ENCODE results near the gene TAS2R41.
"Not testable (repeated sequence)": the region's sequence is repeated elsewhere in the genome, so short reads cannot be mapped to it uniquely, and the experiment has no call there.

The TAS2R41 gene

DNA sequence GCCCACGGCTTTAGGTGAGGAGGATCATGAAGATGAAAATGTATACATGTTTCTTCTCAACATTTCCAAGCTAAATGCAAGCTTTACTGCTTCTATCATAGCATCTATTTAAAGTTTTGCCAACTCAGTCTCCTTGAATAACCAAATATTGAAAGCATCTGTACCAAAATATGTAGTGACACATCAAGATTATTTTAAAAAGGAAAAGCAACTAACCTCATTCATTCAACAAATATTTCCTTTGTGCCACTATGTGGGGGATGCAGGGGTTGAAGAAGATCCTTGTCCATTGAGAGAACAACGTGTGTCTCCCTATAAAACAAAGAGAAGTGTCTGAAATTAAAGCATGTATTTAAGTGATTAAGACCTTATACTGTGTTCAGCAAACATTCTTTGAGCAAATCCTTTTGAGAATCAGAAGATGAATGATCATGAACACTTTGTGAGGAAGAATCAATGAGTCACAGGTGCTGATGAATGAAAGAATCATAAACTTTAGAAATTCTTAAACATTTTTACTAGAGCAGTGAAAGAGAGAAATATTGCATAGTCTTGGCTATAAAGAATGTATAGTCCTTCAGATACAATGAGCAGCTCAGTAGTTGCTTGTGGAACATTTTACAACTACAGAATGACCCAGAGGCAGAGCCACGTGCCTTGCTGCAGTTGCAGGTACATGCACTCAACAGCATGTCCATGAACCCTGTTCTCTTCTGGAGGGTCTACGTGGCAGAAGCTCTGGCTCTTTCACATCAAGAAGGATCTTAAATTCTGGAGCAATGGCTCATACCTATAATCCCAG, 20.5 kb upstream of the TAS2R41 start:
- no peak for DNase-seq (ENCODE audit: low spot score)

DNA sequence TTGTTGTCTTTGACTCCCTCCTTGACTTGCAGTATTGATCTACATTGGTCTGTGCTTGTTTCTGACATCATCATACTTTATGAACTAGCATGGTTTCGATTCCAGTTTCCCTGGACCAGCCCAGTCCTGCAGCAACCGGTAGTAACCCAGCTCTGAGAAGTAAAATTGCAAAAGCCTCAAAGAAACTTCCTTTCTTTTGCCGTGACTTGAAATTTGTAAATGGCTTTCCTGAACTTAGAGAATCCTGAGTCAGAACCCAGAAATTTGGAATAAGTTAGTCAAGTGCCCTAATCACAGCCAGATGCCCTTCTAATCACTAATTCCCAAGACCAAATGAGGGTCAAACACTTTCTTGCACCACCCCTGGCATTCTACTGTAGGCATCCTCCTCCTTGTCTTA, 19.4 kb upstream of the TAS2R41 start:
- DNase-seq (ENCODE audit: low spot score), result no peak

DNA sequence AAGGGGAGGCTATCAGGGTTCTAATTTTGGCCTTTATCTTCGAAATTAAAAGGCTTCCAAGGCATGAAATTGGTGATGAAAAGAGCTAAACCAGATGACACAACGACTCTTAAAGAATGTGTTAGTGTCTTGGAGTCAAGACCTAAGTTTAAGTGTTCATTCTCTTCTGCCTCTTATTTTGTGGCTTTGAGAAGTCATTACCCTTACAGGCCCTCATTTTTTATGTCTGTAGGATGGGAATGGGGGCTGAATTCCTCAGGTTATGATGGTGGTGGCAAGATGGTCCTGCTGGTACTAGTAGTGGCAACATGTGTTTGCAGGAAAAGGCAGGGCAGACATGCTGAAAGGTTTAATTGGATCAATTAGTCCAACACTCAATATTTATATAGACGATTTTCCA, 19.0 kb upstream of the TAS2R41 start:
- DNase-seq (ENCODE audit: low spot score), result no peak

DNA sequence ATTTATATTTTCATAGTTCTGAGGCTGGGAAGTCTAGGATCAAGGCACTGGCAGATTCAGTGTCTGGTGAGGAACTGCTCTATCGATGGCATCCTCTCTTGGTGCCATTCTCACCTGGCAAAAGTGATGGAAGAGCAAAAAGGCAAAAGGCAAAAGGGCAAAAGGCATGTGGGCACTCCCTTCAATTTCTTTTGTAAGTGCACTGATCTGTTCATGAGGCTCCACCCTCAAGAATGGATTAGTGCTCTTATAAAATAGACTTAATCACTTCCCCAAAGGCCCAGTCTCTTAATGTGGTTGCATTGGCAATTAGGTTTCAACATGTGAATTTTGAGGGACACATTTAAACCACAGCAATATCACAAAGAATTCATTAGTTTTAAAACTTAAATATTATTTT, 18.3 kb upstream of the TAS2R41 start:
- DNase-seq (ENCODE audit: low spot score), result no peak

DNA sequence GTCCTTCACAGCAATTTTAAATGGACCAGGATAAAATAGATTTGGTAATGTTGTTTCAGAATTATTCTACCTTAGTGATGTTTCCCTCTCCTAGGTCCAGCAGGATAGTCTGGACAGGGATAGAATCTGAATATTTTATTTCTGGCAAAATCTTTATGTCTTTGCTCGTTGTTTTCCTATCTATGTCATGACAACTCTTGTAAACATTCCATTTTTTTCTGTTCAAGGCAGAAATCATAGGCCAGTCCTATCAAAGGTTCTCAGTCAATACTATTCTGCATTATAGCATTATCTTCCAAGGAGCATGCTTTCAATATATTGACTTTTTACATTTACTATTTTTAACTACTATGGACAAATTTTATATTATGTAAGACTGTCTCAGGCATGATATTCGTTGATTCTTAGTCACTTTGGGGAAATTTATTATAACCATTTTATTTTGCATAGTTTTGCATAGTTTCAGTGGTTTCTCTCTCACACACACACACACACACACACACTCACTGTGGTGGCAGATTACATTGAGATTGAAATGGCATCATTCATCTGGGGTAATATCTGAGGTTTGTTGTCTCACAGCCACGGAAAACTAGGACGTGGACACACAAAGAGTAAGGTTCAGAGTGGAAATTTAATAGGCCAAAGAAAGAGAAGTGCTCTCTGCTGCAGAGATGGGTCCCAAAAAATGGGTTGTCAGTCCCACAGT, 17.2 kb upstream of the TAS2R41 start:
- DNase-seq (ENCODE audit: low spot score), result no peak

DNA sequence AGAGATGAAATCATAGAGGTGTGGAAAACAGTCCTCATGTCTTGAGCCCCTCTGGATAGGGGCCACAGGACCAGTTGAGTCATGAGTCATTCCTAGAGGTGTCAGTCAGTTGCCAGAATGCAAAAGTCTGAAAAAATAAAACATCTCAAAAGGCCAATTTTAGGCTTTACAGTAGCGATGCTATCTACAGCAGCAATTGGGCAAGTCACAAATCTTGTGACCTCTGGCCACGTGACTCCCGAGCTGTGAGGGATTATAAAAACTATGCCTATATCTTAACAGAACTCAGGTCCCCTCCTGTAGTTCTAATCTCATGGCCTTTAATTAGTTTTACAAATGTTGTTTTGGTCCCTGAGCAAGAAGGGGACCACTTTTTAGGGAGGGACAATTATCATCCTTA, 15.6 kb upstream of the TAS2R41 start:
- DNase-seq (ENCODE audit: low spot score), result no peak

DNA sequence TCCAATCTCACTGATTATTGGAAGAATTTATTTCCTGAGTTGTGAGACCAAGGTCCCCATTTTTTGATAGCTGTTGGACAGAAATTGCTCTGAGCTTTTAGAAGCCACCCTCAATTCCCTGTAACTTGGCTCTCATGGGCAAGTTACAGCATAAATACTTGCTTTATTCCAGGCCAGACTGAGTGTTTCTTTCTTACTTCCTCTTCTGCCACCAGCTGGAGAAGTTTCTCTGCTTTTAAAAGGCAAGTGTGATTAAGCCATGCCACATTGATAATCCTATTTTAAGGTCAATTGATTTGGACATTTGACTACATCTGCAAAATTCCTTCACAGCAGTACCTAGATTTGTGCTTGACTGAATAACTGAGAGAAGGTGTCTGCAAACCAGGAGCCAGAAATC, 14.1 kb upstream of the TAS2R41 start:
- no peak for DNase-seq (ENCODE audit: low spot score)

DNA sequence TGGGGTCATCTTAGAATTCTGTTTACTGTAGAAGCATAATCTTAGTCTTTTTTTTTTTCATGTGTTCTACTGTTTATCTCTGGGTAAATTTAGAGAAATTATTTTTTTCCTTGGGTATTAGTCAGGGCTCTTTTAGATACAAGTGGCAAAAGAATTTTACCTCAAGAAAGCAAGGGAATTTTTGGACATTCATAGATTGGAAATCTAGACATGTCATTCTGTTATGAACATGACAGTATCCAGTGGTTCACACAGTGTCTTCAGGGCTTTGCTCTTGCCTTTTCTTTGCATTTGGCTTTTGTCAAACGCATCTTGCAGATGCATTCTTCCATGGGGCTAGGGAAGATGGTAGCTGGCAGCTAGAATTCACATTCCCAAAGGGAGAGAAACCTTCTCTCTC, 13.7 kb upstream of the TAS2R41 start:
- no peak for DNase-seq (ENCODE audit: low spot score)

DNA sequence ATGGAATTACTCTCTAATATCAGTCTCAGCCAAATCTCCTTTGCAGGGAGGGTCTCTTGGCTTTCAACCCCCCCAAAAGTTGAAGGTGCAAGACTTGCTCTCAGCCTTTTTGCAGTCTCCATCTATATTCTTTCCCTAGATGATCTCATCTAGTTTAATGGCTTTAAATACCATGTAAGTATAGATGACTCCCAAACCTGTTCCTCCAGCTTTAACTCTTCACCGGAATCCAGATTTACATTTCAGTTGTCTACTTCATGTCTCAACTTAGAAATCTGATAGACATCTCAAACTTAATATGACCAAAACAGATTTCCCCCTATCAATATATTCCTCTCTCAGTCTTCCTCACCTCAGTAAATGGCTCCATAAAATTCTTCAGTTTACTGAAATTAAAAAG, 9.9 kb upstream of the TAS2R41 start:
- DNase-seq (ENCODE audit: low spot score), result no peak

DNA sequence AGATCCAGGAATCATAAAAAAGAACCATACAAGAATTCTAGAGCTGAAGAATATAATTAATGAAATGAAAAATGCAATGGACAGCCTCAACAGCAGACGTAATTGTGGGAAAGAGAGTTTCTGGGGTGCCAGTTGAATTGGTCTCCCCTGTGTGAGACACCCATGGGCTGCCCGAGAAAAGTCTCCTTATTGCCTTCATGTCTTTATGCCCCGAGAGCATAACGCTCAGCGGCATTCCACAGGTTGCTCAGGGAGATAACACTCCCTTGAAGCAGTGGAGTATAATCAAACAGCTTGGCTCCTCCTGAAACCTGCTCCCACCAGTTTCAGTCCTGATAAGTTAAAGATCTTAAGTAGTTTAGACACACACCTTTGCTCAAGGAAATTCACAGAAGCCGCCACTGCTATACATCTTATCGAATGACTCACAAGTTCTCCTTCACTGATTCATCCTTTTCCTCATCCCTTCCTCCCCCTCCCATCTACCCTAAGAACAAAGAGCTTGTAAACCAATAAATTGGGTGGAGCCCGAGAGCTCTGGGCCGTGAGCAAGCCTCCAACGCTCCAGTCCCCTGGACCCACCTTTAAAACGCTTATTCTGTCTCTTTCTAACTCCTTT, 5.5 kb upstream of the TAS2R41 start:
- not testable (repeated sequence) for DNase-seq (ENCODE audit: low spot score)

DNA sequence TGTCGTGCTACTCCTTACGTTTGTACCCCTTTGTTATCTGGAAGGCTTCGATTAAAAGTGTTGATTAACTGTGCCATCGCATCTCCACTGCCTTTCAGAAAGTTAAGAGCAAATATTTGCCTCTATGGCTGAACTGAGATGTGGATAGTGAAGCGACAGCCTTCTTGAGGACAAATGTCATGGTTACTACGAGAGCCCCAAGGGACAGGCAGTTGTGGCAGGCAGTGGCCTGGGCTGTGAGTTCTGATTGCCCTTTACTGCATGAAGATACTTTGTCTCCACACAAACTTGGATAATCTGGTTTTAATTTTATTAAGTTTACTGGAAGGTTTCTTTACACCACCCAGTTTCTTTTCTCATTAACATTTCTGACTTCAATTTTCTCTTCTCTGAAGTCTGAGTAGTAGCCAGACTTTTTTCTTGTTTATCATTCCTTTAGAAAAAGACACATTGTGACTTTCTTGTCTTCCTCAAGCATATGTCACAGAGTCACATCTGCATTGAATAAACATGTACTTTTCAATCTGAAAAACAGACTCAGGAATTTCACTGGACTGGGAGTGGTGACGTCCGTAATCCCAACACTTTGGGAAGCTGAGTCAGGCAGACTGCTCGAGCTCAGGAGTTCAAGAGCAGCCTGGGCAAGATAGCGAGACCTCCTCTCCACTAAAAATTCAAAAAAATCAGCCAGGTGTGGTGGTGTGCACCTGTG, 1.5 kb downstream of the TAS2R41 start:
- DNase-seq (ENCODE audit: low spot score), result no peak

DNA sequence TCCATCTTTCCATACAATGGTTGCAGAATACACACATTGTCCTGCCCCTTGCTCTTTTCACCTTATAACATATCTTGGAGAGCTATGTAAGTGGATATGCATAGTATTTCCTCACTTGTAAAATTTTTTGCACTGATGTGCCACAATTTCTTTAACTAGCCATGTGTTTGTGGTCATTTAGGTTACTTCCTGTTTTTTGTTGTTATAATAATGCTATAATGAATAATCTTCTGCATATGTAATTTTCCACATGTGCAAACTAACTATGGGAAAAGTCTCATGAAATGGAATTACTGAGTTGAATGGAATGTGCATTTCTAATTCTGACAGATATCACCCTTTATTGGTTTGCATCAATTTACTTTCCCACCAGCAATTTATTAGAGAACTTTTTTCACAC, 2.8 kb downstream of the TAS2R41 start:
- no peak for DNase-seq (ENCODE audit: low spot score)

DNA sequence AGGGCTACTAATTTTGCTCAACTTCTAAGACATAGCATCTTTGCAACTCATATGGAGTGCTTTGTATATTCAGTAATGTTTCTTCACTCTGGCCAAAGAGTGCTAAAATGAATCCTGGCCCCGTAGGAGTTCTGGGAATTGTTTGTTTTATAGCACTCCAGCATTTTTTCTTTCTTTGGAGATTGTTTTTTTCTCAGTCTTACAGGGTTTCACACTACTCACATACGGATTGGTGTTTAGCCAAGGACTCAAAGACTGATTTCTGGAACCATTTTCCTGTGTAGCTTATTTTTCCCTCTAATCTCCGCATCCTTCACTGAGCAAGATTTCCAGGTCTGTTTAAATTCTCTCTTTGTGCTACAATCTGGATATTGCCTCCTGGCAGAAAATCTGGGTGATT, 6.4 kb downstream of the TAS2R41 start:
- no peak for DNase-seq (ENCODE audit: low spot score)

DNA sequence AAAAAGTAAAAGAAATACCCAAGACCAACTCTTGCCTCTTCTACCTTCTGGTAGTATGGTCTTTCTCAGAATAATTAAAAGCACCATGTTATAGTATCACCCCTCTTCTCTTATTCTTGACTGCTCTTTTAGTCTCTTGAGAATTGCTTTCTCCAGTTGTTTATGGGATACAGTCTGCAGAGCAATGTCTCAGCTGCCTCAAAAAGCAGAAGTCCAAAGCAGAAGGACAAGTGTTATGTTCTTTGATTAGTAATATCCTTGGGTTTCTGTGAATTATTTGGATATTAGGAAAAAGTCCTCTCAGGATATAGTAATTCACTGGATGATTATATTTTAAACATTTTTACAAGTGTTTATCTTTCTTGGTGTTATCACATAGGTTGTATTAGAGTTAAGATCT, 7.4 kb downstream of the TAS2R41 start:
- no peak for DNase-seq (ENCODE audit: low spot score)

DNA sequence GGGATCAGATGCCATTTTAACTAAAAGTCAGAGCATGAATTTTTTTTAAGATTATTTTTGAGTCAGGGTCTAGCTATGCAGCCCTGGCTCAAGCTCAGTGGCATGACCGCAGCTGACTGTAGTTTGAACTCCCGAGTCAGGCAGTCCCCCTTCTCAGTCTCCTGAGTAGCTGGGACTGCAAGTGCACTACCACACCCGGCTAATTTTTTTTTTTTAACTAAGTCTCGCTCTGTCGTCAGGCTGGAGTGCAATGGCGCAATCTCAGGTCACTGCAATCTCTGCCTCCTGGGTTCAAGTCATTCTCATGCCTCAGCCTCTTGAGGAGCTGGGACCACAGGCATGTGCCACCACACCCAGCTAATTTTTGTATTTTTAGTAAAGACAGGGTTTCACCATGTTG, 7.8 kb downstream of the TAS2R41 start:
- no peak for DNase-seq (ENCODE audit: low spot score)

DNA sequence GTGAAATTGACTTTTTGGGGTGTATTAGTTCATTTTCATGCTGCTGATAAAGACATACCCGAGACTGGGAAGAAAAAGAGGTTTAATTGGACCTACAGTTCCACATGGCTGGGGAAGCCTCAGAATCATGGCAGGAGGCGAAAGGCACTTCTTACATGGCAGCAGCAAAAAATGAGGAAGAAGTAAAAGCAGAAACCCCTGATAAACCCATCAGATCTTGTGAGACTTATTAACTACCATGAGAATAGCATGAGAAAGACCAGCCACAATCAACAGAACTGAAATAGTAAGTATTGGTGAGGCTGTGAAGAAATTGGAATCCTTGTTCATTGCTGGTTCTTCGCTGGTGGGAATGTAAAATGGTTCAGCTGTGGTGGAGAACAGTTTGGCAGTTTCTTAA, 8.6 kb downstream of the TAS2R41 start:
- DNase-seq (ENCODE audit: low spot score), result not testable (repeated sequence)

DNA sequence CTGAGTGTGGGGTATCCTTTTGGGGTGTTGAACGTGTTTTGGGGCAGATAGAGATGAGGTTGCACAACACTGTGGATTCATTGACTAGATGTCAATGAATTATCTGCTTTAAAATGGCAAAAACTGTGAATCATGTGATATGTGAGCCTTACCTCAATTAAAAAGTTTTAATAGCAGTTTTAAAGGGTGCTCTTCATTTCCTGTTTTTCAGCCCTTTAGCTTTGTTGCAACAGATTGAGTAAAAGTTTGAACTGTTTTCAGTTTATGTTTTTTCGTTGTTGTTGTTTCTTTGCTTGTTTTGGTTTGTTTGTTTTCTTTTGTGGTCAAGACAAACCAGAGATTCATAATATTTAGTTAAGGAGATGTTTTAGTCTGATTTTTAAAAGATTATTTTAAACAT, 9.4 kb downstream of the TAS2R41 start:
- DNase-seq (ENCODE audit: low spot score), result no peak

DNA sequence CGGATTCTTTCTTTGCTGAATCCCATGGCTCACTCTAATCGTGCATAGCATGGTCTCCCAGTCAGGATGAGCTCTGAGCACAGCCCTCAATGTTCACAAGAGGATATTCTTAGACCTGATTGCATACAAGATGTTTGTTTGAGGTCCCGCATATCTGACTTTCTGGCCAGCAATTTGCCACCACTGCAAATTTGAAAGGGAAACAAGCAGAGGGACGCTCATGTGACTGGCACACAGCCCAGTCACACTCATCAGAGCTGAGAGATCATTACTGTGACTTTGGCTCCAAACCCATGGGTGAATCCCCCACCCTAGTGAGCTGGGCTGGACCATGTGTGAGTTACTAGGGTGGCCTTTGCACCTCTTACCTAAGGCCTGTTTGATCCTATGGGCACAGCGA, 9.9 kb downstream of the TAS2R41 start:
- no peak for DNase-seq (ENCODE audit: low spot score)

DNA sequence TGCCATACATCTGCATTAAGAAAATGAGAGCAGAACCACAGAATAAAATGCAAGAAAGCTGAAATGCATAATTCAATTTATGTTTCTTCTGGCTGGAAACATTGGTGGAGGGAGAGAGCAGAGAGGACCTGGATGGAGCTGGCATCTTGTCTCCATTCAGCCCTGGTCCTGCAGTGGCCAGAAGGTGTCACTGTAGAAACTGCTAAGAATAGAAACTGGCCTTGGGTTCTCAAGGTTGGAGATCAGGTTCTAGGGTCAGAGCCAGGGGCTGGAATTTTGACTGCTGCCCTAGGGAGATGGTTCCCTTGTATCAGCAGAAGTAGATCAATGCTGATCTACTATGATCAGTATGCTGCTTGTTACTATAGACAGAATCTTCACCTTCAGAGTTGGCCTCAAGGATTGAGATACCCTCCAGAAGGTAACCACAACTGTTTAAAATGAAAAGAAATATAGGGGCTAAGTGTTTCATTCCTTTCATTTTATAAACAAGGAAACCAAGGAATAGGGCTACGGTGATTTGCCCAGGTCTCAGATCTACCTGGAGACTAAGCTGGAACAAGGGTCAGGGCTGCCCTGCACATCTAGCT, 13.1 kb downstream of the TAS2R41 start:
- DNase-seq (ENCODE audit: low spot score), result peak; percentile 6

DNA sequence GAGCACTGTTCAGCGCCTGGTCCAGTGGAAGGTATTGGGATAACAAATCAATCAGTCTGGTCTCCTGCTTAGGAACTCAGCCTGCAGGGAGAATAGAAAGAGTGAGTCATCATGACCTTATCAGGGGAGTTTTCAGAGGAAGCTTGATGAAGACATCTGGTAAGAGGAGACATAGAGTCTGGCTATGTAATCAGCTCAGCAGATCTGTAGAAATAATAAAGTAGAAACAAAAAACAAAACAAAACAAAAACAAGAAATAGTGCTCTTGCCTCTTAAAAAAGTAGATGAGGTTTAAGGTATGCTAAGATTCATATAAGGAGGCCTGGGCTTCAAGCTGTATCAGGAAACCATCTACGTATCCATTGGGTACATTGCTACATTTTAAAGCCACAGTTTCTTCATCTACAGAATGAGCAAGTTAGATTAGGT, 14.4 kb downstream of the TAS2R41 start:
- DNase-seq (ENCODE audit: low spot score), result no peak

DNA sequence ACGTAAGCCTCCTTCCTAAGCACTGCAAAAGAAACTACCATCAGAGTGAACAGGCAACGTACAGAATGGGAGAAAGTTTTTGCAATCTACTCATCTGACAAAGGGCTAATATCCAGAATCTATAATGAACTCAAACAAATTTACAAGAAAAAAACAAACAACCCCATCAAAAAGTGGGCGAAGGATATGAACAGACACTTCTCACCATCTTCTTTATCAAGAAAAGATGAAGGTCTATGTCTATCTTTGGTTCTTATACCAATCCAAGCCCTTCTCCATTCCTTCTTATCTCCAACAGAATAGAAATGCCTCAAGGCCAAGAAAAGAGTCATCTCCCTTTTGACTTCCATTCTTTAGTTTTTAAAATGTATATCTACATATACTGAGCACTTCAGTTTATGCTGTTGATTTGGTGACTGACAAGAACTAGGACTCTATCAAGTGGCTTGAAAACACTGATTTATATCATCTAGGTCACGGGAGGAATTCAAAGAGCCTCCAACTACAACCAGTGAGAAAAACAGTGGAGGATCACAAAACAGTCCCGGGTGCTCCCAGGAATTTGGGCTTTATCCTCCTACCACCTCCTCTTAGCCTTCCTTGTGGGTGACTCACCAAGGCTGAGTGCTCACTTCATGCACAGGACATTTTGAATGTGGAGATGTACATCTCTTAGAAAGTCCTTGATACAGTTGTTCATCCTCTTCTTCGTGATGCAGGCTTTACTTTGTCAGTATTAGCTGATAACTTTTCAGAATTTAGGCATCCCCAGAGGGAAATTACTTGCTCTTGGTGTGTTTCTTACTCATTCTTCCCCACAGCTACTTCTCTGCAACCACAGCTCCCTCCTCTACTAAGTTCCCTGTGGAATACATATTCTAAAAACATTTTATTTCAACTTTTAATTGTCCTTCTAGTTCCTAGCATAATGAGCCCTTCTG, 15.4 kb downstream of the TAS2R41 start:
- no peak for DNase-seq (ENCODE audit: low spot score)

Measured in hematopoietic multipotent progenitor cell treated with erythropoietin and hydrocortisone succinate and interleukin-3 and kit ligand, for 15 days (in vitro differentiated cells).